ENCODE results near the gene LRRC57.

DNA sequence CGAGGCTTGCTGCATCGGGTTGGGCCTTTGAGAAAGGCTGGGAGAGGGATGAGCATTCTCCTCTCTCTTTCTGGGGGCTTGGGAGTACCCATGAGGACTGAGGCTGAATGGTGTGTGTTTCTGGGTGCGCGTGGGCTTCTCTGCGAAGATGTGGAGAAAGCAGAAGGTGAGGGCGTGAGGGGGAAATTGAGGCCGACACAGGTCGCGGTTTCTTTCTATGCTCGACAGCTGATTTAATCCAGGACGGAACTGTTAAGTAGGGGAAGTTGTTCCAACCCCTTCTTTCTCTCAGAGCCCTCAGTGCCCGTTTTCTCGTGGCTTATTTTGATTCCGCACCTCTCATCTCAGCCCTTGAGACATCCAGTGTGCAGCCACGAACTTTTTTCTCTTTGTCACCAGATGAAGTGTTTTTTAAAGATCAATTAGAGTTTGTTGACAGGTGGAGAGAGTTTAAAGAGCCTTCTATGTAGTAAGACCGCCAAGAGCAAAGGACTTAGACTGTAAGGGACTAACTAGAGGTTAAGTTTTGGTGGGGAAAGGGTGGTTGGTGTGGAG is 27.5 kb upstream of the LRRC57 start:
- TF ChIP-seq EZH2phosphoT487 (IDR thresholded peaks at IDR 0.05; ENCODE audit: insufficient read depth, low read depth) (no peak), EZH2 (IDR thresholded peaks at IDR 0.05; ENCODE audit: insufficient read depth, poor library complexity, severe bottlenecking) (no peak)

All from GM23248 (cell line).